MM.1S (cell line): ENCODE measurements around the gene CCSER2.

Experiments
- DNase-seq: peaks from one replicate; pipeline ENCODE4 v3.0.0-alpha.2; 2015
- H2AFZ ChIP-seq: fragments of 300-600 bp; sonication (generic); 2 replicates; pipeline ENCODE4 v1.6.0; 2016; ENCODE audit warnings: antibody characterized with exemption, low read length
- H3F3A ChIP-seq: fragments of 300-600 bp; sonication (generic); 2 replicates; pipeline ENCODE4 v1.6.1; 2016; ENCODE audit warnings: mild to moderate bottlenecking, antibody characterized with exemption, low read length, moderate library complexity, mixed read lengths; ENCODE audit not compliant: insufficient read depth
- H3K27ac ChIP-seq: fragments of 300-600 bp; sonication (generic); 2 replicates; pipeline ENCODE4 v1.5.1; 2016; ENCODE audit warnings: mild to moderate bottlenecking, low read length
- H3K27me3 ChIP-seq: fragments of 300-600 bp; sonication (generic); replicated peaks from 2 replicates; pipeline ENCODE4 v1.6.0; 2016; ENCODE audit warnings: low read length; ENCODE audit not compliant: insufficient read depth
- H3K36me3 ChIP-seq: fragments of 300-600 bp; sonication (generic); replicated peaks from 2 replicates; pipeline ENCODE4 v1.6.1; 2016; ENCODE audit warnings: mild to moderate bottlenecking, low read length, mixed read lengths; ENCODE audit not compliant: insufficient read depth
- H3K4me1 ChIP-seq: fragments of 300-600 bp; sonication (generic); 2 replicates; pipeline ENCODE4 v1.6.1; 2016; ENCODE audit warnings: low read length, mixed read lengths
- H3K4me2 ChIP-seq: fragments of 300-600 bp; sonication (generic); 2 replicates; pipeline ENCODE4 v1.6.0; 2016; ENCODE audit warnings: low read depth, low read length
- H3K4me3 ChIP-seq: fragments of 300-600 bp; sonication (generic); 2 replicates; pipeline ENCODE4 v1.5.1; 2016; ENCODE audit warnings: low read length, mixed read lengths
- H3K79me2 ChIP-seq: fragments of 300-600 bp; sonication (generic); 2 replicates; pipeline ENCODE4 v1.6.1; 2016; ENCODE audit warnings: mixed run types, low read length, mixed read lengths
- H3K9ac ChIP-seq: fragments of 300-600 bp; sonication (generic); 2 replicates; pipeline ENCODE4 v1.6.1; 2016; ENCODE audit warnings: low read length, mixed read lengths
- H3K9me2 ChIP-seq: fragments of 300-600 bp; sonication (generic); replicated peaks from 2 replicates; pipeline ENCODE4 v1.6.1; 2016; ENCODE audit warnings: mild to moderate bottlenecking, low read length, mixed read lengths; ENCODE audit not compliant: insufficient read depth
- H3K9me3 ChIP-seq: fragments of 300-600 bp; sonication (generic); replicated peaks from 2 replicates; pipeline ENCODE4 v1.6.1; 2016; ENCODE audit warnings: mild to moderate bottlenecking, low read length, mixed read lengths; ENCODE audit not compliant: insufficient read depth
- H4K20me1 ChIP-seq: fragments of 300-600 bp; sonication (generic); 2 replicates; pipeline ENCODE4 v1.6.1; 2016; ENCODE audit warnings: mild to moderate bottlenecking, low read length, moderate library complexity, mixed read lengths; ENCODE audit not compliant: insufficient read depth
- CTCF ChIP-seq: fragments of 300-600 bp; sonication (generic); IDR thresholded peaks from 2 replicates; pipeline ENCODE4 v1.5.1; 2016; ENCODE audit warnings: antibody characterized with exemption, low read length, mixed read lengths
- EZH2 ChIP-seq: fragments of 300-600 bp; sonication (generic); optimal IDR thresholded peaks from 2 replicates; pipeline ENCODE3; 2017; ENCODE audit warnings: low read depth, mild to moderate bottlenecking, antibody characterized with exemption, low read length, mixed read lengths
- EZH2phosphoT487 ChIP-seq: fragments of 300-600 bp; sonication (generic); IDR thresholded peaks from 2 replicates; pipeline ENCODE4 v1.6.1; 2018; ENCODE audit warnings: antibody characterized with exemption, low read length

CCSER2 gene

GRCh38 chr10:84341538-84341856 is 13.1 kb downstream of the CCSER2 start:
- H3K27me3 ChIP-seq, result no peaks in the 10 kb centered on the region
- H3K9me3 ChIP-seq, result no peaks in the 10 kb centered on the region
- H3K4me2 ChIP-seq, result no peak overlapping the region
- H3K79me2 ChIP-seq, result peaks cover 37% of the 10 kb centered on the region
- H3F3A ChIP-seq, result no peaks in the 10 kb centered on the region
- no peaks in the 10 kb centered on the region for H3K36me3 ChIP-seq
- H3K4me3 ChIP-seq, result no peak overlapping the region
- H2AFZ ChIP-seq, result no peak overlapping the region
- H3K9me2 ChIP-seq, result no peaks in the 10 kb centered on the region
- H3K27ac ChIP-seq, result no peak overlapping the region
- no peaks in the 10 kb centered on the region; the same call in 1 of the 2 replicates for H4K20me1 ChIP-seq
- H3K4me1 ChIP-seq, result no peaks in the 10 kb centered on the region
- no peak for DNase-seq
- no peak overlapping the region for H3K9ac ChIP-seq
- TF ChIP-seq EZH2phosphoT487, result no peak
- no peak for TF ChIP-seq EZH2
- TF ChIP-seq CTCF, result peak; percentile 12; the same call in 1 of the 2 replicates

GRCh38 chr10:84341983-84342382 is 13.6 kb downstream of the CCSER2 start:
- no peaks in the 10 kb centered on the region for H3K9me3 ChIP-seq
- H4K20me1 ChIP-seq, result no peaks in the 10 kb centered on the region; the same call in 1 of the 2 replicates
- H3K27ac ChIP-seq, result no peak overlapping the region
- no peak overlapping the region for H3K4me2 ChIP-seq
- no peak overlapping the region for H2AFZ ChIP-seq
- H3K79me2 ChIP-seq, result peaks cover 32% of the 10 kb centered on the region
- no peak for TF ChIP-seq EZH2phosphoT487
- no peak for TF ChIP-seq EZH2
- no peak for TF ChIP-seq CTCF
- H3K9me2 ChIP-seq, result no peaks in the 10 kb centered on the region
- no peak overlapping the region for H3K9ac ChIP-seq
- H3F3A ChIP-seq, result no peaks in the 10 kb centered on the region
- no peaks in the 10 kb centered on the region for H3K36me3 ChIP-seq
- no peak for DNase-seq
- H3K4me3 ChIP-seq, result no peak overlapping the region
- no peaks in the 10 kb centered on the region for H3K27me3 ChIP-seq
- no peaks in the 10 kb centered on the region for H3K4me1 ChIP-seq

GRCh38 chr10:84342584-84342983 is 14.2 kb downstream of the CCSER2 start:
- Histone ChIP-seq H3K9me3 (no peaks in the 10 kb centered on the region), H3K27me3 (no peaks in the 10 kb centered on the region), H3K4me1 (no peaks in the 10 kb centered on the region), H2AFZ (no peak overlapping the region), H3K9me2 (no peaks in the 10 kb centered on the region), H3K4me2 (no peak overlapping the region), H3K9ac (no peak overlapping the region), H3F3A (no peaks in the 10 kb centered on the region), H4K20me1 (no peaks in the 10 kb centered on the region; the same call in 1 of the 2 replicates), H3K36me3 (no peaks in the 10 kb centered on the region), H3K4me3 (no peak overlapping the region), H3K79me2 (peaks cover 26% of the 10 kb centered on the region; the same call in 1 of the 2 replicates), H3K27ac (no peak overlapping the region)
- TF ChIP-seq CTCF, result no peak
- no peak for TF ChIP-seq EZH2phosphoT487
- TF ChIP-seq EZH2, result no peak
- no peak for DNase-seq
